Measurements from ENCODE around the gene BRWD1.

DNA sequence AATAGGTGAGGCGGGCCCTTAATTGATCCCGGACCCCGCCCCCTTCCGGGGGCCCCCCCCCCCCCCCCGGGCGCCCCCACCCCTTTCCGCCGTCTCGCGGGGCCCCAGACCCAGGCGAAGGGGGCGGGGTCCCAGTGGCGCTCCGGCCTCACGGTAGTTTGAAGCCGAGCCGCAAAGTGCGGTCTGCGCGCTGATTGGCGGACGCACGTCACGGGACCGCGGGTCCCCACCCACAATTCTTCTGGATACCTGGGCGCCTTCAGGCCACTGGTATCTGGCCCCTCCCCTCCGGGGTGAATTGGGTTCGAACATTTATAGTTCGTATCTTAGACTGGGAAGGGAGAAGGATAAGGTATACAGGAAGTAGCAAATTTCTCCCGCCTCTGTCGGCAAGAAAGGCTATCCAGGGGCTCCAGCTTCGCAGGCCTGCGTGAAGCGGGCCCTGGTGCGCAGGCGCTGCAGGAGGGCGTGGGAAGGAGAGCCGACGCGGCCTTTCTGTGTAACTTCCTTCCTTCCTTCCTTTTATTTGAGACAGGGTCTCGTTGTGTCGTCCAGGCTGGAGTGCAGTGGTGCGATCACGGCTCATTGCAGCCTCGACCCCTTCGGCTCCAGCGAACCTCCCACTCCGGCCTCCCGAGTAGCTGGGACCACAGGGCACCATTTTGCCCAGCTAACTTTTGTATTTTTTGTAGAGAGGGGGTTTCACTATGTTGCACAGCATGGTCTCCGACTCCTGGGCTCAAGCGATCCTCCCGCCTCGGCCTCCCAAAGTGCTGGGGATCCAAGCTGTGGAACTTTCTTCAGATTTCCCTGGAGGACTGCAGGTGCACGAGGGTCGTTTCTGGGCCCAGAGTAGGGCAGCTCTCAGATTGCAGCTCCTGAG lies 36.0 kb upstream of the BRWD1 start:
- no peak for TF ChIP-seq EZH2 (IDR thresholded peaks at IDR 0.05; ENCODE audit: borderline replicate concordance, low read depth, low read length, severe bottlenecking)
- TF ChIP-seq, protein P1, sequence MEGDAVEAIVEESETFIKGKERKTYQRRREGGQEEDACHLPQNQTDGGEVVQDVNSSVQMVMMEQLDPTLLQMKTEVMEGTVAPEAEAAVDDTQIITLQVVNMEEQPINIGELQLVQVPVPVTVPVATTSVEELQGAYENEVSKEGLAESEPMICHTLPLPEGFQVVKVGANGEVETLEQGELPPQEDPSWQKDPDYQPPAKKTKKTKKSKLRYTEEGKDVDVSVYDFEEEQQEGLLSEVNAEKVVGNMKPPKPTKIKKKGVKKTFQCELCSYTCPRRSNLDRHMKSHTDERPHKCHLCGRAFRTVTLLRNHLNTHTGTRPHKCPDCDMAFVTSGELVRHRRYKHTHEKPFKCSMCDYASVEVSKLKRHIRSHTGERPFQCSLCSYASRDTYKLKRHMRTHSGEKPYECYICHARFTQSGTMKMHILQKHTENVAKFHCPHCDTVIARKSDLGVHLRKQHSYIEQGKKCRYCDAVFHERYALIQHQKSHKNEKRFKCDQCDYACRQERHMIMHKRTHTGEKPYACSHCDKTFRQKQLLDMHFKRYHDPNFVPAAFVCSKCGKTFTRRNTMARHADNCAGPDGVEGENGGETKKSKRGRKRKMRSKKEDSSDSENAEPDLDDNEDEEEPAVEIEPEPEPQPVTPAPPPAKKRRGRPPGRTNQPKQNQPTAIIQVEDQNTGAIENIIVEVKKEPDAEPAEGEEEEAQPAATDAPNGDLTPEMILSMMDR (IDR thresholded peaks at IDR 0.05; ENCODE audit: borderline replicate concordance, extremely low read depth, low read length, poor library complexity, severe bottlenecking): peak; percentile 3
